Colonic mucosa (tissue), 4 donors: ENCODE measurements around the gene FILIP1. TPM values are rescaled to one million over a fixed set of nuclear protein-coding genes. Genes with fewer than 3 reads are reported as not detected.

Source experiments
- DNase-seq: peaks from one replicate; pipeline ENCODE4 v3.0.0-alpha.2; 2020
- H3K27ac ChIP-seq: fragments of 200-600 bp; one replicate; pipeline ENCODE4 v1.8.0; 2021
- H3K27me3 ChIP-seq: fragments of 200-600 bp; one replicate; pipeline ENCODE4 v1.8.0; 2021
- H3K36me3 ChIP-seq: fragments of 200-600 bp; one replicate; pipeline ENCODE4 v1.8.0; 2021
- H3K4me1 ChIP-seq: fragments of 200-600 bp; one replicate; pipeline ENCODE4 v1.8.0; 2021; ENCODE audit warnings: mild to moderate bottlenecking
- H3K4me3 ChIP-seq: fragments of 200-600 bp; one replicate; pipeline ENCODE4 v1.8.0; 2021
- H3K9ac ChIP-seq, 2 donors: one replicate each; pipeline ENCODE4 v1.7.0; 2013; ENCODE audit warnings: control low read depth in 2 of 2, low read depth in 2 of 2, low read length in 2 of 2
- H3K9me3 ChIP-seq: fragments of 200-600 bp; one replicate; pipeline ENCODE4 v1.8.0; 2021
- CTCF ChIP-seq: fragments of 200-600 bp; IDR thresholded peaks from one replicate; pipeline ENCODE4 v1.8.0; 2022; ENCODE audit warnings: antibody characterized with exemption, mild to moderate bottlenecking
- intact Hi-C: fragments of 100-400 bp; cut with DNase I; formaldehyde crosslinking; loops from one replicate; pipeline ENCODE4 v1.14.1; 2022
- total RNA-seq, 2 donors: library from RNA; stranded (reverse); fragmentation: NEBNext Ultra II Directional in 1 of 2; extraction: Animal tissue kit (Norgen Biotek cat#: 25700) in 1 of 2; gene quantifications; one replicate each; pipeline ENCODE4 v1.2.1, GENCODE V29; 2021
- donor health status: healthy.
- donor health status: DM: no; HTN: no; CAD: no.
- donor health status: DM: no; HTN: no; CAD: no.

The FILIP1 gene
- total RNA-seq, 2 donors from 2014 or later, result 0.57 to 6.5 TPM

- H3K4me3 ChIP-seq, result no peak overlapping the region
- H3K36me3 ChIP-seq, result no peaks in the 10 kb centered on the region
- no peaks in the 10 kb centered on the region for H3K9me3 ChIP-seq
- H3K4me1 ChIP-seq, result no peaks in the 10 kb centered on the region
- no peak overlapping the region for H3K27ac ChIP-seq
- intact Hi-C loops, result no loop called here
- TF ChIP-seq CTCF, result no peak
- H3K27me3 ChIP-seq, result no peaks in the 10 kb centered on the region
- no peak for DNase-seq
- H3K9ac ChIP-seq, result no peak overlapping the region
Observed at GRCh38 chr6:75308250-75308988, 185.2 kb downstream of the FILIP1 start.

- Histone ChIP-seq H3K27ac (no peak overlapping the region), H3K4me1 (no peaks in the 10 kb centered on the region), H3K9me3 (no peaks in the 10 kb centered on the region), H3K4me3 (no peak overlapping the region), H3K9ac (no peak overlapping the region), H3K27me3 (no peaks in the 10 kb centered on the region), H3K36me3 (no peaks in the 10 kb centered on the region)
- no peak for TF ChIP-seq CTCF
- DNase-seq, result no peak
- intact Hi-C loops, result no loop called here
Observed at GRCh38 chr6:75307364-75308004, 186.1 kb downstream of the FILIP1 start.

GRCh38 chr6:75306064-75306463, 187.5 kb downstream of the FILIP1 start:
- H3K4me1 ChIP-seq, result no peaks in the 10 kb centered on the region
- DNase-seq, result no peak
- no peaks in the 10 kb centered on the region for H3K36me3 ChIP-seq
- no peaks in the 10 kb centered on the region for H3K9me3 ChIP-seq
- no peak overlapping the region for H3K4me3 ChIP-seq
- no peak overlapping the region for H3K27ac ChIP-seq
- intact Hi-C loops, result no loop called here
- H3K9ac ChIP-seq, result no peak overlapping the region
- H3K27me3 ChIP-seq, result no peaks in the 10 kb centered on the region
- TF ChIP-seq CTCF, result no peak

- DNase-seq, result no peak
- intact Hi-C loops, result no loop called here
Observed at GRCh38 chr6:75305573-75305972, 188.0 kb downstream of the FILIP1 start.

GRCh38 chr6:75302280-75302679, 191.3 kb downstream of the FILIP1 start:
- Histone ChIP-seq H3K4me1 (no peaks in the 10 kb centered on the region), H3K4me3 (no peak overlapping the region), H3K27ac (no peak overlapping the region), H3K9me3 (no peaks in the 10 kb centered on the region), H3K27me3 (no peaks in the 10 kb centered on the region), H3K9ac (no peak overlapping the region), H3K36me3 (no peaks in the 10 kb centered on the region)
- no peak for TF ChIP-seq CTCF
- DNase-seq, result no peak
- intact Hi-C loops, result no loop called here

More at GRCh38 chr6:75305573-75305972, 188.0 kb downstream of the FILIP1 start:
- no peaks in the 10 kb centered on the region for H3K36me3 ChIP-seq
- no peak for TF ChIP-seq CTCF
- no peaks in the 10 kb centered on the region for H3K27me3 ChIP-seq
- no peak overlapping the region for H3K4me3 ChIP-seq
- no peaks in the 10 kb centered on the region for H3K4me1 ChIP-seq
- H3K9ac ChIP-seq, result no peak overlapping the region
- H3K9me3 ChIP-seq, result no peaks in the 10 kb centered on the region
- H3K27ac ChIP-seq, result no peak overlapping the region
